H1 (cell line): ENCODE data around the gene MRPS35. TPM values are rescaled to one million over a fixed set of nuclear protein-coding genes. Genes with fewer than 3 reads are reported as not detected.

Experiments used
- CTCF ChIA-PET: fragments of 300-600 bp; sonication (Branson Sonifier 250); formaldehyde crosslinking; loops from one replicate; lab custom pipeline; 2021; ENCODE audit not compliant: partially characterized antibody; lab: Charles Lee
- POLR2A ChIA-PET: fragments of 300-600 bp; sonication (Branson Sonifier 250); formaldehyde crosslinking; loops from one replicate; lab custom pipeline; 2021; ENCODE audit warnings: inconsistent platforms; ENCODE audit not compliant: partially characterized antibody; lab: Charles Lee
- DNase-seq, 2 experiments: peaks; one replicate each; pipeline versions ENCODE4 v3.0.0 to v3.0.0-alpha.2; 2010 to 2022; ENCODE audit warnings: low spot score in 2 of 2, low read depth in 1 of 2, mixed read lengths in 1 of 2
- FAIRE-seq: peaks from 2 replicates; lab custom pipeline; 2011; peaks lifted over from hg19 to GRCh38; lab: Jason Lieb, UNC
- H2AFZ ChIP-seq: 2 replicates; pipeline ENCODE4 v1.8.1; 2012; ENCODE audit warnings: low read length, inconsistent platforms
- H2AK5ac ChIP-seq: 2 replicates; pipeline ENCODE4 v1.6.1; 2013; ENCODE audit warnings: low read depth, low read length
- H2BK120ac ChIP-seq: replicated peaks from 2 replicates; pipeline ENCODE3; 2013; ENCODE audit warnings: low read depth, low read length, inconsistent platforms
- H2BK12ac ChIP-seq: 2 replicates; pipeline ENCODE4 v1.6.1; 2013; ENCODE audit warnings: low read depth, low read length
- H2BK15ac ChIP-seq: 2 replicates; pipeline ENCODE4 v1.6.1; 2013; ENCODE audit warnings: low read length
- H2BK20ac ChIP-seq: 2 replicates; pipeline ENCODE4 v1.6.1; 2013; ENCODE audit warnings: low read length
- H2BK5ac ChIP-seq: 2 replicates; pipeline ENCODE4 v1.6.1; 2013; ENCODE audit warnings: low read depth, low read length
- H3K14ac ChIP-seq: 2 replicates; pipeline ENCODE4 v1.6.1; 2013; ENCODE audit warnings: inconsistent platforms; ENCODE audit not compliant: insufficient read length
- H3K18ac ChIP-seq: 2 replicates; pipeline ENCODE4 v1.6.1; 2013; ENCODE audit warnings: low read length; ENCODE audit errors: extremely low read depth
- H3K23ac ChIP-seq: 2 replicates; pipeline ENCODE4 v1.6.1; 2013; ENCODE audit warnings: inconsistent platforms; ENCODE audit not compliant: insufficient read length
- H3K23me2 ChIP-seq: 2 replicates; pipeline ENCODE4 v1.6.1; 2013; ENCODE audit warnings: low read depth, low read length
- H3K27ac ChIP-seq: 2 replicates; pipeline ENCODE4 v1.6.1; 2011; ENCODE audit warnings: low read depth, low read length, inconsistent platforms
- H3K27me3 ChIP-seq, 4 experiments: replicated peaks in 1 of 4; 1 replicate in 1 of 4; 2 replicates in 3 of 4; pipeline versions ENCODE4 v1.6.1 to v1.8.1; 2011 to 2013; ENCODE audit warnings: low read length in 3 of 4, mild to moderate bottlenecking in 3 of 4, inconsistent platforms in 2 of 4, mixed read lengths in 2 of 4, moderate library complexity in 1 of 4; ENCODE audit not compliant: control insufficient read depth in 3 of 4, insufficient read depth in 3 of 4; ENCODE audit errors: extremely low read depth in 1 of 4
- H3K36me3 ChIP-seq, 4 experiments: 2 replicates each; pipeline versions ENCODE4 v1.6.1 to v1.8.1; 2011 to 2013; ENCODE audit warnings: mild to moderate bottlenecking in 4 of 4, low read length in 3 of 4, moderate library complexity in 2 of 4, control low read depth in 1 of 4, inconsistent platforms in 1 of 4; ENCODE audit not compliant: insufficient read depth in 4 of 4, control insufficient read depth in 2 of 4
- H3K4ac ChIP-seq: replicated peaks from 2 replicates; pipeline ENCODE3; 2013; ENCODE audit warnings: low read length, low read depth, mixed read lengths, inconsistent platforms; ENCODE audit not compliant: insufficient read length
- H3K4me1 ChIP-seq, 4 experiments: replicated peaks in 1 of 4; 1 replicate in 1 of 4; 2 replicates in 3 of 4; pipeline versions ENCODE4 v1.6.1 to v1.8.1; 2011 to 2013; ENCODE audit warnings: low read length in 3 of 4, inconsistent platforms in 2 of 4, mixed read lengths in 1 of 4; ENCODE audit not compliant: insufficient read depth in 4 of 4, control insufficient read depth in 3 of 4
- H3K4me2 ChIP-seq, 2 experiments: 2 replicates each; pipeline versions ENCODE4 v1.6.1 to v1.8.1; 2011 to 2013; ENCODE audit warnings: low read depth in 2 of 2, low read length in 2 of 2, control low read depth in 1 of 2, inconsistent platforms in 1 of 2, mild to moderate bottlenecking in 1 of 2; ENCODE audit not compliant: insufficient read depth in 1 of 2
- H3K4me3 ChIP-seq, 4 experiments: fragments of 200-600, 300-600 bp in 1 of 4; sonication (generic), shearing (Covaris generic), sonication (Bioruptor Twin) in 1 of 4; 2 replicates each; pipeline versions ENCODE4 v1.5.1 to v1.8.1; 2011 to 2016; ENCODE audit warnings: low read length in 4 of 4, low read depth in 3 of 4, control low read depth in 2 of 4, inconsistent platforms in 2 of 4, mild to moderate bottlenecking in 2 of 4, mixed read lengths in 1 of 4, moderate library complexity in 1 of 4; ENCODE audit not compliant: insufficient read depth in 2 of 4; ENCODE audit errors: extremely low read depth in 1 of 4
- H3K56ac ChIP-seq: replicated peaks from 2 replicates; pipeline ENCODE3; 2013; ENCODE audit warnings: low read depth, mild to moderate bottlenecking, mixed read lengths, low read length, inconsistent platforms; ENCODE audit not compliant: insufficient read length
- H3K79me1 ChIP-seq: 2 replicates; pipeline ENCODE4 v1.6.1; 2013; ENCODE audit warnings: low read depth, low read length, control low read depth
- H3K79me2 ChIP-seq, 2 experiments: 2 replicates each; pipeline versions ENCODE4 v1.6.1 to v1.8.1; 2012 to 2013; ENCODE audit warnings: low read length in 2 of 2, mild to moderate bottlenecking in 2 of 2, inconsistent platforms in 1 of 2; ENCODE audit not compliant: insufficient read depth in 2 of 2, control insufficient read depth in 1 of 2
- H3K9ac ChIP-seq, 4 experiments: replicated peaks in 1 of 4; 1 replicate in 1 of 4; 2 replicates in 3 of 4; pipeline versions ENCODE4 v1.6.1 to v1.8.1; 2011 to 2013; ENCODE audit warnings: low read depth in 3 of 4, low read length in 3 of 4, control low read depth in 2 of 4, mild to moderate bottlenecking in 2 of 4, moderate library complexity in 2 of 4, inconsistent platforms in 1 of 4; ENCODE audit errors: extremely low read depth in 1 of 4
- H3K9me3 ChIP-seq, 2 experiments: 2 replicates each; pipeline versions ENCODE4 v1.6.1 to v1.8.1; 2012 to 2013; ENCODE audit warnings: mild to moderate bottlenecking in 2 of 2, moderate library complexity in 2 of 2, control low read depth in 1 of 2, inconsistent platforms in 1 of 2, low read depth in 1 of 2, low read length in 1 of 2, mixed read lengths in 1 of 2; ENCODE audit not compliant: insufficient read depth in 2 of 2
- H4K20me1 ChIP-seq, 2 experiments: replicated peaks in 1 of 2; 2 replicates each; pipeline versions ENCODE3 to v1.8.1; 2011 to 2013; ENCODE audit warnings: inconsistent platforms in 2 of 2, low read length in 2 of 2, mild to moderate bottlenecking in 1 of 2; ENCODE audit not compliant: insufficient read depth in 2 of 2, control insufficient read depth in 1 of 2
- H4K5ac ChIP-seq: 2 replicates; pipeline ENCODE4 v1.6.1; 2013; ENCODE audit warnings: low read length, low read depth, mixed read lengths, inconsistent platforms; ENCODE audit not compliant: insufficient read length
- H4K8ac ChIP-seq: 2 replicates; pipeline ENCODE4 v1.8.0; 2013; ENCODE audit warnings: mild to moderate bottlenecking, moderate library complexity, low read length, inconsistent platforms; ENCODE audit not compliant: insufficient read depth; ENCODE audit errors: extremely low read depth
- H4K91ac ChIP-seq: replicated peaks from 2 replicates; pipeline ENCODE3; 2013; ENCODE audit warnings: low read length, mixed read lengths, inconsistent platforms; ENCODE audit not compliant: insufficient read length
- EP300 ChIP-seq, 2 experiments: IDR thresholded peaks; 1 replicate in 1 of 2; 2 replicates in 1 of 2; pipeline ENCODE4 v1.6.1; 2011 to 2012; ENCODE audit warnings: low read depth in 2 of 2, low read length in 2 of 2, mild to moderate bottlenecking in 2 of 2, borderline replicate concordance in 1 of 2, inconsistent platforms in 1 of 2, moderate library complexity in 1 of 2
- GABPA ChIP-seq: IDR thresholded peaks from 2 replicates; pipeline ENCODE4 v1.6.1; 2011; ENCODE audit warnings: mild to moderate bottlenecking, low read length, moderate library complexity, borderline replicate concordance; ENCODE audit not compliant: insufficient read depth
- KDM1A ChIP-seq: fragments of 200-600, 300-600 bp; sonication (generic); IDR thresholded peaks from 2 replicates; pipeline ENCODE4 v1.7.1; 2016; ENCODE audit warnings: mild to moderate bottlenecking, low read length, borderline replicate concordance
- KDM4A ChIP-seq: IDR thresholded peaks from one replicate; pipeline ENCODE4 v1.7.1; 2012; ENCODE audit warnings: low read depth, mild to moderate bottlenecking, moderate library complexity, low read length, inconsistent platforms; ENCODE audit not compliant: severe bottlenecking
- MAX ChIP-seq: IDR thresholded peaks from 2 replicates; pipeline ENCODE4 v1.6.1; 2012; ENCODE audit warnings: inconsistent platforms
- POU5F1 ChIP-seq: IDR thresholded peaks from 2 replicates; pipeline ENCODE4 v1.6.1; 2011; ENCODE audit warnings: low read depth, mild to moderate bottlenecking, low read length, moderate library complexity
- SIN3A ChIP-seq, 2 experiments: IDR thresholded peaks in 1 of 2; conservative IDR thresholded peaks in 1 of 2; 2 replicates each; pipeline ENCODE4 v1.6.1; 2011 to 2012; ENCODE audit warnings: low read length in 2 of 2, improper control_type of control experiment in 1 of 2, low read depth in 1 of 2, mild to moderate bottlenecking in 1 of 2
- SUZ12 ChIP-seq: fragments of 200-600 bp; sonication (generic); IDR thresholded peaks from 2 replicates; pipeline ENCODE4 v1.6.1; 2012; ENCODE audit warnings: mild to moderate bottlenecking, inconsistent platforms, low read length, moderate library complexity, mixed read lengths
- TEAD4 ChIP-seq: IDR thresholded peaks from 2 replicates; pipeline ENCODE4 v1.6.1; 2012; ENCODE audit warnings: low read depth, low read length, inconsistent platforms, mixed read lengths
- whole genome bisulfite sequencing, 2 experiments: shearing (Covaris generic) in 1 of 2; methylation state at CpG; one replicate each; pipeline versions ENCODE4 v1.1.6 to v1.1.7; 2013 to 2015; ENCODE audit warnings: low lambda C conversion rate in 2 of 2, mixed read lengths in 2 of 2, inconsistent platforms in 1 of 2, low coverage in 1 of 2, missing lambda C conversion rate in 1 of 2; ENCODE audit not compliant: insufficient replicate concordance in 2 of 2, insufficient coverage in 1 of 2, insufficient read length in 1 of 2; ENCODE audit errors: extremely low coverage in 1 of 2, missing lambda C conversion rate in 1 of 2; 5-methylcytosine and 5-hydroxymethylcytosine counted together
- polyA plus RNA-seq, 7 experiments: library from polyadenylated mRNA; depleted of rRNA in 3 of 7; stranded (reverse) in 5 of 7; unstranded in 2 of 7; fragments of >200 nt in 5 of 7; fragments of 200-250 nt in 2 of 7; gene quantifications; 1 replicate in 5 of 7; 2 replicates in 1 of 7; 4 replicates in 1 of 7; pipeline versions ENCODE4 v1.2.1 to v1.2.3, GENCODE V29; 2011 to 2013; ENCODE audit warnings: missing spikeins in 2 of 7, mixed read lengths in 2 of 7
- total RNA-seq: library from RNA; stranded (reverse); fragmentation: NEBNext Ultra II Directional; extraction: Animal tissue kit (Norgen Biotek cat#: 25700); gene quantifications from 2 replicates; pipeline ENCODE4 v1.2.1, GENCODE V29; 2021

MRPS35 gene
- total and polyA plus RNA-seq, 2 of the 8 experiments (the other 6 are each of a cell fraction or from before 2014, with no cell fraction given): 26.8 to 47.9 TPM

- Histone ChIP-seq H4K8ac (no peak overlapping the region), H3K4me3 (no peak overlapping the region), H3K4ac (no peak overlapping the region), H2AFZ (no peak overlapping the region), H3K23me2 (no peaks in the 10 kb centered on the region), H2AK5ac (no peak overlapping the region), H3K23ac (no peak overlapping the region), H3K4me1 (no peaks in the 10 kb centered on the region), H3K14ac (no peak overlapping the region), H4K91ac (no peak overlapping the region), H3K79me2 (no peaks in the 10 kb centered on the region), H3K27ac (no peak overlapping the region), H3K27me3 (no peaks in the 10 kb centered on the region), H3K9me3 (no peaks in the 10 kb centered on the region), H3K56ac (no peak overlapping the region), H3K4me2 (no peak overlapping the region), H2BK20ac (no peak overlapping the region), H4K5ac (no peak overlapping the region), H3K9ac (no peak overlapping the region), H3K18ac (no peak overlapping the region), H3K36me3 (peaks cover 6 to 45% (median 19%) of the 10 kb centered on the region in 4 experiments; a peak in 7 of 8 replicates), H2BK5ac (no peak overlapping the region), H2BK15ac (no peak overlapping the region), H2BK12ac (no peak overlapping the region), H2BK120ac (no peak overlapping the region), H4K20me1 (no peaks in the 10 kb centered on the region), H3K79me1 (no peaks in the 10 kb centered on the region; the same call in 1 of the 2 replicates)
- ChIA-PET CTCF (interaction anchor here (0.6 to 1.2 kb wide), 4 partner anchors 9 to 94 kb away, joined by 3 to 4 read pairs (median 3); no protein-coding TSS in a partner anchor), POLR2A (interaction anchor here (0.8 to 1.2 kb wide), 3 partner anchors 18 to 698 kb away, joined by 3 to 6 read pairs (median 4); partner anchors contain the start of genes KLHL42 and MANSC4)
- FAIRE-seq (no peak), DNase-seq (no peak)
- WGBS, 2 experiments: 89% methylated on average over 24 of the region's 24 CpGs; no CpG with 5 or more reads in 1 of the 2 experiments
- TF ChIP-seq POU5F1 (no peak), SIN3A (conservative IDR thresholded peaks at IDR 0.05 in 1 of 2, IDR thresholded peaks at IDR 0.05 in 1 of 2; ENCODE audit: low read depth in 1 of 2, low read length in 2 of 2) (no peak), GABPA (no peak), KDM4A (no peak), EP300 (IDR thresholded peaks at IDR 0.05; ENCODE audit: borderline replicate concordance in 1 of 2, low read depth in 2 of 2, low read length in 2 of 2) (no peak), SUZ12 (no peak), TEAD4 (no peak), KDM1A (no peak), MAX (no peak)
Observed at GRCh38 chr12:27797301-27798025, 86.8 kb downstream of the MRPS35 start.
